Esophagus muscularis mucosa (tissue), 3 donors: ENCODE measurements around the gene MAP4K4.

Experiments used
- POLR2A ChIP-seq: fragments of 450-650 bp; IDR thresholded peaks from one replicate; pipeline ENCODE4 v1.6.1; 2017; ENCODE audit warnings: antibody characterized with exemption, moderate library complexity, mild to moderate bottlenecking, low read depth
- POLR2AphosphoS5 ChIP-seq, 2 donors: sonication (generic); formaldehyde crosslinking; IDR thresholded peaks; one replicate each; pipeline ENCODE4 v1.6.1; 2017; ENCODE audit warnings: antibody characterized with exemption in 2 of 2
- TF ChIP-seq, protein P1 (sequence below), 3 experiments: fragments of 200-600 bp in 2 of 3; fragments of 450-650 bp in 1 of 3; sonication (generic) in 2 of 3; IDR thresholded peaks; one replicate each; pipeline ENCODE4 v1.5.1; 2017 to 2019; ENCODE audit warnings: antibody characterized with exemption in 3 of 3, mild to moderate bottlenecking in 2 of 3, moderate library complexity in 1 of 3

DNA sequence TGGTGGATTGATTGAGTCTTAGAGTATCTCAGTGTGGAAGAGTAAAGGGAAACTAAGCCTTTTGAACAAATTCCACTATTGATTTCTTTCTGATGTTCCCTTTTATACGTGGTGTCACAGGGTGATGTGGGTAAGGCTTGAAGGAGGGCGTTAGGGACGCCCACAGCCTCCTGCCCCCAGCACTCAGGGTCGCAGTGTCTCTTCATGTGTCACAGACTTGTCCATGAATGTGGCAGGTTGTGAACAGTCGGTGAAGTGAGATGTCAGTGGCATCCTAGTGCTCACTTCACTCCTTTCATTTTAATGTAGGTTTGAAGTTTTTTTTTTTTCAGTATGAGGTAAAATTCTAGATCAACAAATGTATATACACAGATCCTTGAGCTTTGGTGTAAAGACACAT, 171.0 kb downstream of the MAP4K4 start:
- TF ChIP-seq, protein P1, sequence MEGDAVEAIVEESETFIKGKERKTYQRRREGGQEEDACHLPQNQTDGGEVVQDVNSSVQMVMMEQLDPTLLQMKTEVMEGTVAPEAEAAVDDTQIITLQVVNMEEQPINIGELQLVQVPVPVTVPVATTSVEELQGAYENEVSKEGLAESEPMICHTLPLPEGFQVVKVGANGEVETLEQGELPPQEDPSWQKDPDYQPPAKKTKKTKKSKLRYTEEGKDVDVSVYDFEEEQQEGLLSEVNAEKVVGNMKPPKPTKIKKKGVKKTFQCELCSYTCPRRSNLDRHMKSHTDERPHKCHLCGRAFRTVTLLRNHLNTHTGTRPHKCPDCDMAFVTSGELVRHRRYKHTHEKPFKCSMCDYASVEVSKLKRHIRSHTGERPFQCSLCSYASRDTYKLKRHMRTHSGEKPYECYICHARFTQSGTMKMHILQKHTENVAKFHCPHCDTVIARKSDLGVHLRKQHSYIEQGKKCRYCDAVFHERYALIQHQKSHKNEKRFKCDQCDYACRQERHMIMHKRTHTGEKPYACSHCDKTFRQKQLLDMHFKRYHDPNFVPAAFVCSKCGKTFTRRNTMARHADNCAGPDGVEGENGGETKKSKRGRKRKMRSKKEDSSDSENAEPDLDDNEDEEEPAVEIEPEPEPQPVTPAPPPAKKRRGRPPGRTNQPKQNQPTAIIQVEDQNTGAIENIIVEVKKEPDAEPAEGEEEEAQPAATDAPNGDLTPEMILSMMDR (IDR thresholded peaks at IDR 0.05) = no peak
- TF ChIP-seq POLR2A (no peak), POLR2AphosphoS5 (IDR thresholded peaks at IDR 0.05) (no peak)
